Esophagus squamous epithelium (tissue), 4 donors: Measurements from ENCODE around the gene SMARCD1.

Experiments used
- CTCF ChIP-seq, 6 experiments: fragments of 450-650 bp in 4 of 6; fragments of 200-600 bp in 2 of 6; sonication (generic) in 2 of 6; IDR thresholded peaks; one replicate each; pipeline ENCODE4 v1.5.1; 2016 to 2019; ENCODE audit warnings: antibody characterized with exemption in 6 of 6, mild to moderate bottlenecking in 4 of 6, moderate library complexity in 4 of 6
- POLR2A ChIP-seq, 4 donors: fragments of 450-650 bp; IDR thresholded peaks; one replicate each; pipeline ENCODE4 v1.6.1; 2017; ENCODE audit warnings: antibody characterized with exemption in 4 of 4, mild to moderate bottlenecking in 4 of 4, moderate library complexity in 3 of 4

DNA sequence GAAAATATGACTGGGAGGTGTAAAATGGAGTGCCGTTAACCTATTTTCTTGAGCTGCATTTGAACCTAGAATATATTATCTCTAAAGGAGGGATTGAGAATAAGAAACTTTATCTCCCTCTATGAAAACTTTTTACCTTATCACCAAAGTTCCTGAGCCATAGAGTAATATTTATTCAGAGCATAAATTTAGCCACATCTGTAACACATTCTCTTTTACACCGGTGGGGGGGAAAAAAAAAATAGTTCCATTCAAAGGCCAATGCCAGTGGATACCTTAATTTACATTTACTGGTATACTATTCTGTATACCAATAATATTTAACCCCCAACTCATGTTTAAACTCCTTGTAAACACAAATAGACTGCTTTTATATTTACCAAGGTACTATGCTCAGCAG lies 60.3 kb downstream of the SMARCD1 start:
- TF ChIP-seq CTCF (IDR thresholded peaks at IDR 0.05) (no peak), POLR2A (IDR thresholded peaks at IDR 0.05) (no peak)
